ENCODE measurements around the gene RAD51AP1. TPM values are rescaled to one million over a fixed set of nuclear protein-coding genes. Genes with fewer than 3 reads are reported as not detected.

Gene RAD51AP1
- total RNA-seq, 1 experiment from 2014 or later, result 45.2 TPM

GRCh38 chr12:4489556-4489955 is 49.1 kb upstream of the RAD51AP1 start (continued):
- TF ChIP-seq AFF4 (CRISPR knock-in tag; IDR thresholded peaks at IDR 0.05; ENCODE audit: borderline replicate concordance), result no peak
- no peak for TF ChIP-seq E2F1 (CRISPR knock-in tag; IDR thresholded peaks at IDR 0.05)
- no peak for TF ChIP-seq PREB (CRISPR knock-in tag; IDR thresholded peaks at IDR 0.05; ENCODE audit: borderline replicate concordance)
- no peak for TF ChIP-seq ZNF263 (CRISPR knock-in tag; IDR thresholded peaks at IDR 0.05; ENCODE audit: low read depth)
- TF ChIP-seq RELA (CRISPR knock-in tag; IDR thresholded peaks at IDR 0.05; ENCODE audit: borderline replicate concordance), result no peak
- TF ChIP-seq IRF1 (CRISPR knock-in tag; IDR thresholded peaks at IDR 0.05), result no peak
- no peak for TF ChIP-seq ZNF423 (CRISPR knock-in tag; IDR thresholded peaks at IDR 0.05)
- TF ChIP-seq ATF6 (CRISPR knock-in tag; IDR thresholded peaks at IDR 0.05), result no peak
- no peak for TF ChIP-seq FOXK1 (CRISPR knock-in tag; IDR thresholded peaks at IDR 0.05)
- no peak for TF ChIP-seq ZNF121 (CRISPR knock-in tag; IDR thresholded peaks at IDR 0.05)
- no peak for TF ChIP-seq ZNF396 (CRISPR knock-in tag; IDR thresholded peaks at IDR 0.05; ENCODE audit: borderline replicate concordance)

GRCh38 chr12:4490973-4491372 is 47.7 kb upstream of the RAD51AP1 start:
- Mint-ChIP-seq H3K27ac (no peak overlapping the region), H3K27me3 (ENCODE audit: low read depth) (no peaks in the 10 kb centered on the region), H3K4me1 (peaks cover 23% of the 10 kb centered on the region), H3K9me3 (no peaks in the 10 kb centered on the region), H3K36me3 (peaks cover 10% of the 10 kb centered on the region), H3K4me3 (no peak overlapping the region)
- ChIA-PET POLR2A (no interaction called here), CTCF (no interaction called here)
- ATAC-seq, result no peak
- TF ChIP-seq SMAD4 (CRISPR knock-in tag; IDR thresholded peaks at IDR 0.05) (no peak), CDX4 (CRISPR knock-in tag; IDR thresholded peaks at IDR 0.05; ENCODE audit: borderline replicate concordance) (no peak), E2F4 (CRISPR knock-in tag; IDR thresholded peaks at IDR 0.05; ENCODE audit: borderline replicate concordance, low read depth) (no peak), E2F1 (CRISPR knock-in tag; IDR thresholded peaks at IDR 0.05) (no peak), IRF2 (CRISPR knock-in tag; IDR thresholded peaks at IDR 0.05; ENCODE audit: borderline replicate concordance, low read depth) (no peak)
- DNase-seq (ENCODE audit: low spot score), result no peak
